G401.6 (cell line): ENCODE results near the gene NKAP.
"Not testable (repeated sequence)": the region's sequence is repeated elsewhere in the genome, so short reads cannot be mapped to it uniquely, and the experiment has no call there.

Experiments used
- FAIRE-seq: peaks from 2 replicates; lab custom pipeline; 2012; peaks lifted over from hg19 to GRCh38; lab: Jason Lieb, UNC

NKAP gene

DNA sequence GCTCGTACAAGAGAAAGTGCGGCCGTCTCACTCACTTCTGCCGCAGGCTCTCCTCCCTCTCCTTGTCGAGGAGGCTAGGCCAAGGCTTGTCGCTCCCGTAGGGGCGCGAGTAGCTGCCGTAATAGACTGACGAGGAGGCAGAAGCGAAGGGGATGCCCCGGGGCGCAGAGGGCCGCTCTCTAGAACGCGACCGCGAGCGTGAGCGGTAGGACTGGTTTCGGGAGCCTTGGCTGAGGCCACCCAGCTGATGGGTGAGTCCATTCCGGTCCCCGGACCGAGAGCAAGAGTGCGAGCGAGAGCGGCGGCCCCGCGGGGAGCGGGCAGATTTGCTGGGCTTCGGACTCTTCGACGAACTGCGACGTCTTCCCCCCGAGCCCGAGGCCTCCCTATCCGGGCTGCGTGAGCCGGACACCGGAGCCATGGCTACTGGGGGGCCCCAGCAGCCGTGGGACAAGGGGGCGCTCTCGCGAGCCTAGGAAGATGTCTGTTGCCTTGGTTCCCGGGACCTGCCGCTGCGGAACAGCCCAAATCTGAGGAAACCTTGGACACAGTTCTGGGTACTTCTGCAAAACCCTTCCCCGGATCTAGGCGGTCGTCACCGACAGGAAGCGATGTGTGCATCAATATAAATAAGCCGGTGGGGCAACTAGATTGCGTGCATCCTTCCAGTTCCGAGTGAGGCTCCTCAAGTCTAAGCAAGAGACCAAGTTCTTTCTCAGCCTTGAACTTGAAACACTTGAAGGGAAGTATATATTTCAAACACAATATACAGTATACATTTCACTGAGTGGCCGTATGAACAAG lies at the start of gene NKAP:
Gene NKAP (minus strand): TSS at position 567 of the 804 bp plus-strand sequence. CDS start 146 bp downstream, at position 421.
- peak; percentile 98 for FAIRE-seq

DNA sequence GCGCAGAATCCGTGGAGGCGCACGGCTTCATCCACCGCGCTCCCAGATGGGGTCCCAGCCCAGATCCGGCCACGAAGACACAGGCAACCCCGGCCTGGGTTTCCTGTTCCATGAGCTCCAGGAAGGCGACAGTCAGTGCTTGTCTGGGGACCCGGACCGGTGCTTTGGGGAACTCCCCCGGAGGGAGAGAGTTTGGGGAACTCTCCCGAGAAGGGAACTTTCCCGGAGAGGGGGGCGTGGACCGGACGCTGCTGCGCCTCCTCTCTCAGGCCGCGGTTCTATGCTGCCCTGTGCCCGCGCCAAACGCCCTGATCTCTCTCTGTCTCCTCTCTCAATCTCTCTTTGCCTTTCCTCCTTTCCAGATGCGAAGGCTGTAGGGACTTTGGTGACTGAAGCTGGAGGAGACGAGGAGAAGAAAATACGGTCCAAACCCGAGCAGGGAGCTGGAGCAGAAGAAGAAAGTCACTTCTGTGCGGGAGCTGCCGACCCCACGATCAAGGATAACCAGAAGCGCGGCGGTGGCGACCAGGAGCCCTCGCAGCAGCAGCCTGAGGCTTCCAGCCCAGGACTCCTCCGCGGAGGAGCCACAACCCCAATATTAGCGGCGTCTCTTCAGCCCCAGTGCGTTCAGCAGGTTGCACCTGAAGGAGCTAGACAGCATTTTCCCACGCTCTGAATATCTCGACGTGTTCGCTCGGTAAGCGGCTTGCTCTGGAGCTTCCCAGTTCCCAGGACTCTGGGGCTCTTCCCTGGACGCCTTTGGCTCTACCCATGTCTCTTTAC lies 47.6 kb upstream of the NKAP start:
- no peak for FAIRE-seq

DNA sequence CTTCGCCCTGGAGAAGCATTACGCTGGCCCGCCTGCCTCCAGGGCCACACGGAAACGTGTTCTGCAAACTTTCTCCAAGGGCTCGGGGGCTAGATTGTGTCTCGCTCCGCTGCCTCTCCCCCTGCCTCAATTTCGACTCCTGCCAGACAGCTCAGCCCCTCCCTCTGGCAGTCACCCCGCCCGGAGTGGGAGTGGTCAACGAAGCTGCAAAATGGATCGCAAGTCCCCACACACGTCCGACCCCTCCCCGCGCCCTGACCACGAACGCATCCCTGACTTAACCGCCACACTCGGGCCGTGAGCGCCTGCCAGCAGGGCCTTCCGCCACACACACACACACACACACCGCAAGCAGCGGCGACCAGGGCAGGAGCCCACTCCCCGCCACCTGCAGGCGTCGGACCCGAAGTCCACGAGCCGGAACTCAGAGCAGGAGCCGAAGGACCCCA lies 47.0 kb upstream of the NKAP start:
- FAIRE-seq, result no peak

DNA sequence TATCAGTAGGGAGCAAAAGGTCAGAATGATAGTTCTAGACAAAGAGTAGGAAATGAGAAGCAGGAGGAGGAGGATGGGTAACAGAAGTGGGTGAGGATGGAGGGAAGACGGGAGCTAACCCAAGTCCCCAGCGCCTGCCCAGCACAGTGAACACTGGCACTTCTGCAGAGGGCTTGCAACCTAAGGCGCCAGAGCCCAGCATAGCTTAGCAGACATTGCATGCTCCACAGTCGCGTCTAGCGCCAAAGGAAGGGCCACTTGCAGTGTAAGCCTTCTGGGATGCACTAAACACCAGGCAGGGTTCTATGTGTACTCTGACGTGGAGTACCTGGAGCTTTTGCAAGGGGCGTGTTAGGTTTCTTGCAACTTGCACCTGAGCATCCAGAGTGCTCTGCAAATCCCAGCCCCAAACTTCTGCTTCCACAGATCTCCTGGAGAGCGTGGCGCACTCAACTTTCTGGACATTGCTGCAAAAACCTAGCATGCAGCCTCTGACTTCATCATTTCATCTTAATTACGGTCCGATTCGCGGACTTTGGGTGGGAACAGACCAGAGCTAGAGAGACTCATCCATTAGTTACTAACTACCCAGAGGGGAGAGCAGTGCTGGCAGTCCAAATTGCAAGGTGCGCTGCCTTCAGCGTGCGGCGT lies 46.5 kb upstream of the NKAP start:
- no peak for FAIRE-seq

DNA sequence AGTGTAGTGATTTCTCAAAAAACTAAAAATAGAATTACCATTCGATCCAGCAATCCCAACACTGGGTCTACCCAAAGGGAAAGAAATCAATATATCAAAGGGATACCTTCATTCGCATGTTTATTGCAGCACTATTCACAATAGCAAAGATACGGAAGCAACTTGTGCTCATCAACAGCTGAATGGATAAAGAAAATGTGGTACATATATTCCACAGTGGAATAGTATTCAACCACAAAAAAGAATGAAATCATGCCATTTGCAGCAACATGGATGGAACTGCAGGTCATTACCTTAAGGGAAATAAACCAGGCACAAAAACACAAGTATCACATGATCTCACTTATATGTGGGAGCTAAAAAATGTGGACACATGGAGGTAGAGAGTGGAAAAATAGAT lies 42.7 kb upstream of the NKAP start:
- no peak for FAIRE-seq

DNA sequence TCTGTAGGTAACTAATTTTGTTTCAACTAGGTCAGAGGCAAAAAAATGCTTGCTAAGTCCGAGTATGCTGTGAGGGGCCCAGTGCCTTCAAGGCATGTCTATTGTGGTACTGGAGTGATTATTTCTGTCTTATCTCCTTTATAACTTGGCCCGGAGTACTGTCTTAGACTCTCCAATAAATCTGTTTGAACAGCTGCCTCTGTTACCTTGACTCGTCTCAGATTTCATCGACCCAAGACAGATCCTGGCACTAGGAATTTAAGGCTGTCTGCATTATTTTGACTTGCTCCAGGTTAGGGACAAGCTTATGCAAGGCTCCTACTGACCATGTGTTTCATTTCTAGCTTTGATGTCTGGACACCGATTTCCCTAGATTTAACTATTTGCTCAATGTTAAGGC lies 41.1 kb upstream of the NKAP start:
- no peak for FAIRE-seq

DNA sequence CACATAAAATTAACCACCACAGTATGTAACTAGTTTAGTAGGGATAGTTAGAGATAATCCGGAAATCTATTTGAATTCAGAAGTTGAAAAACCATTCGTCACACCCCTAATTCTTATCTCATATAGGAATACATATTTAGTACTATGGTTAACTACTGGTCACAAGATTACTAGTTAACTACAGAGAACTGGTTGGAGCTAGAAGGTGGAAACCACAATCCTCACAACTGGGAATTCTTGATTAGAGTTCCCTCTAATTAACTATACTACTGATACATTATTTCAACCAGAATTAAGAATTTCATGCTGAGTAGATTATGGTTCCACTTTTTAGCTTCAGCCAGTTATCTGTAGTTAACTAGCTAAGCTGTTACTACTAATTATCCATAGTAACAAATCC lies 39.9 kb upstream of the NKAP start:
- no peak for FAIRE-seq

DNA sequence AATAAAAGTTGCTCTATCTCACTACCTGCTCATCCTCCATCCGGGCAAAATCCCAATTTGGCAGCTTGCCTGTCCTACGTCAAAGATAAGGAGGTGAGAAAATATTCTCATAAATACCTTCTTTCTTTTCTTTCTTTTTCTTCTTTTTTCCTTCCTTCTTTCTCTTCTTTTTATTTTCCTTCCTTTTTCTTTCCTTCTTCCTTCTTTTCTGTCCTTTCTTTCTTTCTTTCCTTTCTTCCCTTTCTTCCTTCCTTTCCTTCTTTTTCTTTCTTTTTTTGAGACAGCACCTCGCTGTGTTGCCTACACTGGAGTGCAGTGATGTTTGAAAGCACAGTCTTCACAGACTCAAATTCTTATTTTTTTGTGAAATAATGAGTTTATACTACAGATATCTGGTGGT lies 38.6 kb upstream of the NKAP start:
- FAIRE-seq, result no peak

DNA sequence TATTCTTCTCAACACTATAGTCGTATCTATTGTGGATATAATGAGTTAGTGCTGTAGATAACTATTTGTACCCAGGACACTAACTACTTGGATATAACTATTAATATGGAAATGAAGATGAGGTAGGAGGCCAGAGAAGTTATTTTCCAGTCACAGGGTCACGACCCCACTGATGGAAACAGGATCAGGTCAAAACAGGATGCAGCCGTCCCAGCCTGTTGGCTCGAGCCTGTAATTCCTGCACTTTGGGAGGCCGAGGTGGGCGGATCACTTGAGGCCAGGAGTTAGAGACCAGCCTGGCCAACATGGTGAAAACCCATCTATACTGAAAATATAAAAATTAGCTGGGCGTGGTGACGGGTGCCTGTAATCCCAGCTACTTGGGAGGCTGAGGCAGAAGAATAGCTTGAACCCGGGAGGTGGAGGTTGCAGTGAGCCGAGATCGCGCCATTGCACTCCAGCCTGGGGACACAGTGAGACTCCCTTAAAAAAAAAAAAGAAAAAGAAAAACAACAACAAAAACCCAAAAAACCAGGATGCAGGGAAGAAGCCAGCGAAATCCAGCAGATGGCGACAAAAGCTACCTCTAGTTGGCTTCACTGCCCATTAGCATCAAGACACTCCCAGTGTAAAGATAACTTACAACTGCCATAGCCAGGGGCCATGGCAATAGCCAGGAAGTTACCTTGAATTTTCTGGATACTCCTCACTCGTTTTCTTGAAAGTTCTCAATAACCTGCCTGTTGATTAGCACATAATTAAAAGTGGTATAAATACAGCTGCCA lies 37.9 kb upstream of the NKAP start:
- peak; percentile 71 for FAIRE-seq

DNA sequence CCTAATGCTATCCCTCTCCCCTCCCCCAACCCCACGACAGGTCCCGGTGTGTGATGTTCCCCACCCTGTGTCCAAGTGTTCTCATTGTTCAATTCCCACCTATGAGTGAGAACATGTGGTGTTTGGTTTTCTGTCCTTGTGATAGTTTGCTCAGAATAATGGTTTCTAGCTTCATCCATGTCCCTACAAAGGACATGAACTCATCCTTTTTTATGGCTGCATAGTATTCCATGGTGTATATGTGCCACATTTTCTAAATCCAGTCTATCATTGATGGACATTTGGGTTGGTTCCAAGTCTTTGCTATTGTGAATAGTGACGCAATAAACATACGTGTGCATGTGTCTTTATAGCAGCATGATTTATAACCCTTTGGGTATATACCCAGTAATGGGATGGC lies 33.6 kb upstream of the NKAP start:
- FAIRE-seq, result not testable (repeated sequence)

DNA sequence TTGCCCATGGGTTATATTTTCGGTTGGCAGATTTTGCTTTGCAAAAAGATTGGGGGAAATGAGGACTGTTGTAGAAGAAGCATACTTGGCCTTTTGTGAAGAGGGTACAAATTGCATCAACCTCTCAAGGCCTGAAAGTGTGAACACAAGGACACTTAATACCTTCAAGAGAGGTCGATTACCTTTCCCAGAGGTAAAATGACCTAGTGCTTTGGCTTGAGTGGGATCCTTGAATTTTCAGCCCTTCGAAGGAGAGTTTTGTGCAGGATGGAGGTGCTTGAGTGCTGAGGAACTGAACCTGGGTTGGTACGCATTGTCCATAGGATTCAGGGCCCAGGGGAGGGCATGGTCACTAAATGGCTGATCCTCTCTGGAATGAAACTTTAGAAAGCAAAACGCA lies 27.6 kb upstream of the NKAP start:
- no peak for FAIRE-seq

DNA sequence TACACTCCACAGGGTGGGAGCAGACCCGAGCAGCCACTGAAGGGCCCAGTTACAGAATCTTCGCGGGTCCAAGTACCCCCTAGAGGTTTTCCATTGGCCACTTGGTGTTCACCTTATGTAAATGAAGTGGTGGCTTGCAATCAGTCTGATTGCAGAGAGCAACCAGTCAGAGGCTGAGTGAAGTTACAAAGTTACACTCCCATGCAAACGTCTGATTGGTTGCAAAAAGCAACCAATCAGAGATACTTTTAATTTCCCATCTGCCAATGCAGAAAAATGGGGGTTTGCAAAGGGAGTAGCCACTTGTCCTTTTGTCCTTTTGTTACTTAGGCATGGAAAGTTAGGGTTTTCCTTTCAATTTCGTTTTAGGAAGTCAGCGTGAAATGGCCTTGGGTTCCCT lies 27.0 kb upstream of the NKAP start:
- FAIRE-seq, result no peak

DNA sequence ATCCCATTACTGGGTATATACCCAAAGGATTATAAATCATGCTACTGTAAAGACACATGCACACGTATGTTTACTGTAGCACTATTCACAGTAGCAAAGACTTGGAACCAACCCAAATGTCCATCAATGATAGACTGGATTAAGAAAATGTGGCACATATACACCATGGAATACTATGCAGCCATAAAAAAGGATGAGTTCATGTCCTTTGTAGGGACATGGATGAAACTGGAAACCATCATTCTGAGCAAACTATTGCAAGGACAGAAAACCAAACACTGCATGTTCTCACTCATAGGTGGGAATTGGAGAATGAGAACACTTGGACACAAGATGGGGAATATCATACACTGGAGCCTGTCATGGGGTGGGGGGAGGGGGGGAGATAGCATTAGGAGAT lies 23.3 kb upstream of the NKAP start:
- not testable (repeated sequence) for FAIRE-seq

DNA sequence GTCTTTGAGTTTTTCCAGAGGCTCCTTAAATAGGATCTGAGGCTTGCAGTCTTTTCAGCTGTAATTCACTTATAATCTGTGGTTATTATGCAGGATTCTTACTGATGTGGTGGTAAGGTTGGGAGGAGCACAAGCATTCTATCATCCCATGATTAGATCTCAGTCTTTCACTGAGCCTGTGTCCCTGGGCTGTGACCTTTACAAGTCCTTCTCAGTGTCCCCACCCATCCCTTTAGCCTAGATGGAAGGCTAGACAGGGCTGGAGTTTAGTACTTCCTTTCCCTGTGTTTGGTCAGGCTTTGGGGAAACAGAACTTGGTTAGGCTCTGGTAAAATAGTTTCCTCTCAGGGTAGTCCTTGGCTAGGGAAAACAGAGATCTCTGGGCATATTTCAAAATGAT lies 17.1 kb upstream of the NKAP start:
- FAIRE-seq, result no peak

DNA sequence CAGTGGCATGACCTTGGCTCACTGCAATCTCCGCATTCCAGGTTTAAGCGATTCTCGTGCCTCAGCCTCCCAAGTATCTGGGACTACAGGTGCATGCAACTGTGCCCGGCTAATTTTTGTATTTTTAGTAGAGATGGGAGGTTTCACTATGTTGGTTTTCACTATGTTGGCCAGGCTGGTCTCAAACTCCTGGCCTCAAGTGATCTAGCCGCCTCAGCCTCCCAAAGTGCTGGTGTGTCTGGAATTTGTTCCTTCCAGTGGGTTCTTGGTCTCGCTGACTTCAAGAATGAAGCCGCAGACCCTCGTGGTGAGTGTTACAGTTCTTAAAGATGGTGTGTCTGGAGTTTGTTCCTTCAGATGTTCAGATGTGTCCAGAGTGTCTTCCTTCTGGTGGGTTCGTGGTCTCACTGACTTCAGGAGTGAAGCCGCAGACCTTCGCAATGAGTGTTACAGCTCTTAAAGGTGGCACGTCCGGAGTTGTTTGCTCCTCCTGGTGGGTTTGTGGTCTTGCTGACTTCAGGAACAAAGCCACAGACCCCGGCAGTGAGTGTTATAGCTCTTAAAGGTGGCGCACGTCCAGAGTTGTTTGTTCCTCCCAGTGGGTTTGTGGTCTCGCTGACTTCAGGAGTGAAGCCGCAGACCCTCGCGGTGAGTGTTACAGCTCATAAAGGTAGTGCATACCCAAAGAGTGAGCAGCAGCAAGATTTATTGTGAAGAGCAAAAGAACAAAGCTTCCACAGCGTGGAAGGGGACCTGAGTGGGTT lies 12.4 kb upstream of the NKAP start:
- not testable (repeated sequence) for FAIRE-seq

DNA sequence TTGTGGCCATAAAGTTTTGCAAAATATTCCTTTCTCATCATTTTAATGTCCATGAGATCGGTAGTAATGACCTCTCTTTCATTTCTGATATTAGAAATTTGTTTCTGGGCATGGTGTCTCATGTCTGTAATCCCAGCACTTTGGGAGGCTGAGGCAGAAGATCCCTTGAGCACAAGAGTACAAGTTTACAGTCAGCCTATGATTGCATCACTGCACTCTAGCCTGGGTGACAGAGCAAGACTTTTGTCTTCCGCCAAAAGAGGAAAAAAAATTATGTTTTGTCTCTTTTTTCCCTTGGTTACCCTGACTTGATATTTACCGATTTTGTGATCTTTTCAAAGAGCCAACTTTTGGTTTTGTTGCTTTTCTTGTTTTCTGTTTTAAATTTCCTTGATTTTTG lies 10.8 kb upstream of the NKAP start:
- no peak for FAIRE-seq

DNA sequence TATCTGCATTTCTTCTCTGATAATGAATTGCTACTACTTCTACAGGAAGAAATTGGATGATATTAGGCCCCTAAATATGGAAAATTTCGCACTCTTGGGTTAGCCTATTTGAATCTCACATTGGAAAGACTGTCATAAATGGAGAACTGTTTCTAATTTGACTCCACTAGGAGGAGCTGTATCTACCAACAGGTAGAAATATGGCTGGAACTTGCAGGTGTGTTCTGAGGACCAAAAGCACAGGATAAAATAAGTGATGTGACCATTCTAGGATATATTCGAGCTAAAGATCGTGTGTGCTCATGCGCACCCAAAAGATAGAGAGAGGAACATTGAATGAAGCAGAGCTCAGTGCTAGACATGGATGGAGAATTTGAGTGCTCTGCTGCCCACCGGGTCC lies 4.8 kb upstream of the NKAP start:
- FAIRE-seq, result no peak

DNA sequence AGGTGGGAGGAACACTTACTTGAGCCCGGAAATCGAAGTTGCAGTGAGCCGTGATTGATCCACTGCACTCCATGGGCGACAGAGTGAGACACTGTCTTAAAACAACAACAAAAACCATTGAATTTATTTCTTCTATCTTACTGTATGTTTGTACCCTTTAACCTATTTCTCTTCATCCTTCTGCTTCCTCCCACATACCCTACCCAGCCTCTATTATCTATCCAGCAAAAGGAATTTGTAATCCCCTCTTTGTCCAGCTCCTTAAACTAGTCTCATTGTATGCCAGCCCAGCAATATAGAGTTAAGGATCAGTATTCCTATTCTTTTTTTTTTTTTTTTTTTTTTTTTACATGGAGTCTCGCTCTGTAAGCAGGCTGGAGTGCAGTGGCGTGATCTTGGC lies 1.9 kb upstream of the NKAP start:
- no peak for FAIRE-seq

DNA sequence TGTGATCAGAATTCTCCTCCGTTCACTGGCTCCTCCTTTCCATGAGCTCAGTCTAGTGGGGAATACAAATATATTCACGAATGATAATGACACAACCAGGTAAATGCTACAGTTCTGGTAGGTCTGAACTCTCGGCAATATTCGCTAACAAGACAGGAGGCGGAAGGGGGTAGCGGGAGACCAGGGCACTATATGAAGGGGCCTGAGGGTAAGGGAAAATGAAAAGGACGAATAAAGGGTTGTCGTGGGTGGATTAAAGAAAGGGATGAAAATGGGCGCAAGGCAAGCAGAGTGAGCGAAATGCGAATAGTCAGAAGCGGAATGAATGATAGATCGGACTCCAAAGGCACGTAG lies 743 bp downstream of the NKAP start:
- FAIRE-seq, result no peak

DNA sequence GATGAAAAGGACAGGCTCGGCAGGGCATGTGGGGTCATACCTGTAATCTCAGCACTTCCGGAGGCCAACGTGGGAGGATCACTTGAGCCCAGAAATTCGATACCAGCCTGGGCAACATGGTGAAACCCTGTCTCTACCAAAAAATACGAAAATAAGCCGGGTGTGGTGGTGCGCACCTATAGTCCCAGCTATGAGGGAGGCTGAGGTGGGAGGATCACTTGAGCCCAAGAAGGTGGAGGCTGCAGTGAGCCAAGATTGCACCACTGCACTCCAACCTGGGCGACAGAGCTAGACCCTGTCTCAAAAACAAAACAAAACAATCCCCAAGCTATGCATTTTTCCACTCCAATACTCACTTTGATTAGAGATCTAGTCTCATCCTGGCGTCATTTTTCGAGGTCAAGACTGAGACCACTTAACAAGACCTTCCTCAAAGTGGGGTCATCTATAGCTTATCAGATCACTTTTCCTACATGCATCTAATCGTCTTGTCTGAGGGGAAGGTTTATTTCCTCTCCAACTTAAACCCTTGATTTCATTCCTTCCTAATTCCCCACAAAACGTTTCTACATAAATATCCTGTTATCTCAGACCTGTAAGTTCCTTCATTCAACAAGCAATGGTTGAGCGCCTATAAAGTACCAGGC lies 1.3 kb downstream of the NKAP start:
- FAIRE-seq, result no peak

DNA sequence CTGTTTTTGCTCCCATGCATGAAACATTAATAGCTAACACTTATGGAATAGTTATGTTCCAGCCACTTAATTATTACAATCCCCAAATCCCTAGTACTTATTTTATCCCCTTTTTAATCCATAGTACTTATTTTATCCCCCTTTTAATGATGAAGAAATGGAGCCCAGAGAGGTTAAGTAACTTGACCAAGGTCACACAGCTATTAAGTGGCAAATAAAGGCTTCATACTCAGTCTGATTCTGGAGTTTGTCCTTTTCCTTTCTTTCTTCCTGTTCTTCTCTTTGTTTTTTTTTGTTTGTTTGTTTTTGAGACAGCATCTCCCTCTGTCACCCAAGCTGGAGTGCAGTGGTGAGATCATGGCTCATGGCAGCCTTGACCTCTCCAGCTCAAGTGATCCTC lies 2.2 kb downstream of the NKAP start:
- FAIRE-seq, result no peak
